PC-9 (cell line): Measurements from ENCODE around the gene DRD2.

Source experiments
- CTCF ChIP-seq: fragments of 200-600 bp; sonication (generic); conservative IDR thresholded peaks from 2 replicates; pipeline ENCODE4 v1.6.1; 2017; ENCODE audit warnings: mixed run types, antibody characterized with exemption, mild to moderate bottlenecking, moderate library complexity
- EZH2 ChIP-seq: fragments of 200-600 bp; sonication (generic); IDR thresholded peaks from 2 replicates; pipeline ENCODE4 v1.8.0; 2017; ENCODE audit warnings: antibody characterized with exemption, low read depth

- TF ChIP-seq CTCF: no peak
- TF ChIP-seq EZH2: no peak
These were observed 68.0 kb downstream of the DRD2 start for GRCh38 chr11:113407163-113407562.
